A673 (cell line): ENCODE results near the gene SLCO1B1. TPM values are rescaled to one million over a fixed set of nuclear protein-coding genes. Genes with fewer than 3 reads are reported as not detected.
A peak's percentile ranks its signal among the peaks of the same experiment; 100 is the strongest.

Experiments
- BruUV-seq: library from RNA; stranded (reverse); fragments of 400-500 nt; replicated peaks from 2 replicates; lab custom pipeline; 2021; lab: Mats Ljungman, UMichigan
- CTCF ChIA-PET: fragments of 300-600 bp; sonication (Branson Sonifier 250); formaldehyde crosslinking; loops from one replicate; lab custom pipeline; 2022; ENCODE audit warnings: antibody characterized with exemption; lab: Charles Lee
- POLR2A ChIA-PET: fragments of 300-600 bp; sonication (Branson Sonifier 250); formaldehyde crosslinking; loops from one replicate; lab custom pipeline; 2022; ENCODE audit warnings: antibody characterized with exemption; ENCODE audit not compliant: low non-redundant PET; lab: Charles Lee
- DNase-seq: peaks from one replicate; pipeline ENCODE4 v3.0.0-alpha.2; 2015; ENCODE audit warnings: low spot score
- H3K27ac ChIP-seq: fragments of 200-600 bp; sonication (generic); 2 replicates; pipeline ENCODE4 v1.5.1; 2016; ENCODE audit warnings: mixed run types, low read depth, mild to moderate bottlenecking, mixed read lengths, antibody characterized with exemption, low read length; ENCODE audit not compliant: poor library complexity, severe bottlenecking
- H3K27me3 ChIP-seq: fragments of 200-600 bp; sonication (generic); replicated peaks from 2 replicates; pipeline ENCODE4 v1.6.1; 2017; ENCODE audit warnings: mixed run types, low read depth, mild to moderate bottlenecking, mixed read lengths, antibody characterized with exemption, low read length; ENCODE audit not compliant: insufficient read depth, poor library complexity
- H3K36me3 ChIP-seq: fragments of 200-600 bp; sonication (generic); 2 replicates; pipeline ENCODE4 v1.6.1; 2016; ENCODE audit warnings: mixed run types, mild to moderate bottlenecking, mixed read lengths, antibody characterized with exemption, low read length; ENCODE audit not compliant: insufficient read depth, poor library complexity, severe bottlenecking
- H3K4me1 ChIP-seq: fragments of 200-600 bp; sonication (generic); 2 replicates; pipeline ENCODE4 v1.6.1; 2017; ENCODE audit warnings: mixed run types, mild to moderate bottlenecking, mixed read lengths, antibody characterized with exemption, low read length; ENCODE audit not compliant: insufficient read depth, poor library complexity, severe bottlenecking
- H3K4me3 ChIP-seq: fragments of 200-600 bp; sonication (generic); 2 replicates; pipeline ENCODE4 v1.5.1; 2016; ENCODE audit warnings: low read depth, mixed run types, mild to moderate bottlenecking, mixed read lengths, low read length; ENCODE audit not compliant: poor library complexity, severe bottlenecking
- H3K9me3 ChIP-seq: fragments of 200-600 bp; sonication (generic); 2 replicates; pipeline ENCODE4 v1.6.1; 2016; ENCODE audit warnings: mixed run types, low read depth, mild to moderate bottlenecking, mixed read lengths, antibody characterized with exemption, low read length; ENCODE audit not compliant: poor library complexity, severe bottlenecking
- CTCF ChIP-seq: fragments of 300-800, 200-600 bp; sonication (generic); conservative IDR thresholded peaks from 2 replicates; pipeline ENCODE4 v1.5.1; 2017; ENCODE audit warnings: low read depth, mild to moderate bottlenecking, antibody characterized with exemption, low read length, moderate library complexity, mixed read lengths
- EZH2 ChIP-seq: fragments of 200-600 bp; sonication (generic); IDR thresholded peaks from 2 replicates; pipeline ENCODE4 v1.6.1; 2017; ENCODE audit warnings: borderline replicate concordance, low read depth, mild to moderate bottlenecking, mixed read lengths, antibody characterized with exemption, low read length; ENCODE audit not compliant: poor library complexity, severe bottlenecking
- intact Hi-C: fragments of 100-400 bp; cut with micrococcal nuclease; formaldehyde crosslinking; loops from one replicate; pipeline ENCODE4 v1.10.0; 2022; ENCODE audit not compliant: unreplicated experiment
- total RNA-seq: library from RNA; stranded (reverse); gene quantifications from 2 replicates; pipeline ENCODE4 v1.2.3, GENCODE V29; 2021

The SLCO1B1 gene
- total RNA-seq, 1 experiment from 2014 or later = not detected

GRCh38 chr12:21239866-21240265 lies 108.9 kb downstream of the SLCO1B1 start:
- intact Hi-C loops = no loop called here

DNA sequence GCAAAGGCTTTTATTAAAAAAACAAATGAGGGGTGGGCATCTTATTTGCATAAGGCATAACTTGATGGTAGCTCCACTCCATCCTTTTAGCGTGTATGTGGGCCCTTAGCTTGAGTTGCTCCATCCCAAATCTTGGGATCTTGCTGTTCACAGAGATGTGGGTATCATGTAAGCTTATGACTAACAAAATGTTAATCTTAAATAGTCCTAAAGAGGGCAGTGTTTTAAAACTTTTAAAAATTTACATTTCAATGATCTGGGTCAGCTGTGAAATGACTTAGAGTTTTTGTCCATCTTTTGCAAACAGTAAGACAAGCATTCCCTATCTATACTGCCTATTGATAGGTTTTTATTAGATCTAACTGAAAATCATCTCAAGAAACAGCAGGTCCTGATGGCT lies 117.7 kb downstream of the SLCO1B1 start:
- DNase-seq = peak; percentile 19
- TF ChIP-seq CTCF = peak; percentile 34; the same call in 1 of the 2 replicates
- no peak for TF ChIP-seq EZH2
- Histone ChIP-seq H3K9me3 (no peaks in the 10 kb centered on the region), H3K27ac (no peak overlapping the region), H3K4me1 (no peaks in the 10 kb centered on the region), H3K36me3 (no peaks in the 10 kb centered on the region), H3K27me3 (no peaks in the 10 kb centered on the region), H3K4me3 (no peak overlapping the region)
- CTCF ChIA-PET = interaction anchor here (0.6 kb wide), 1 partner anchor 432 kb away, joined by 4 read pairs; no protein-coding TSS in a partner anchor
- BruUV-seq = no TSS peak
- intact Hi-C loops = loop anchor here (5.0 kb wide), 1 partner anchor 434 kb away; no protein-coding TSS in a partner anchor
- POLR2A ChIA-PET = no interaction called here

More at GRCh38 chr12:21239866-21240265, 108.9 kb downstream of the SLCO1B1 start:
- POLR2A ChIA-PET = interaction anchor here (0.6 kb wide), 1 partner anchor 124 kb away, joined by 4 read pairs; no protein-coding TSS in a partner anchor
- Histone ChIP-seq H3K9me3 (no peaks in the 10 kb centered on the region), H3K4me3 (no peak overlapping the region), H3K27ac (no peak overlapping the region), H3K27me3 (no peaks in the 10 kb centered on the region), H3K4me1 (no peaks in the 10 kb centered on the region), H3K36me3 (no peaks in the 10 kb centered on the region)
- no peak for TF ChIP-seq EZH2
- TF ChIP-seq CTCF = no peak
- no TSS peak for BruUV-seq
- CTCF ChIA-PET = no interaction called here
- DNase-seq = no peak

GRCh38 chr12:21252070-21252469 lies 121.1 kb downstream of the SLCO1B1 start:
- Histone ChIP-seq H3K27me3 (no peaks in the 10 kb centered on the region), H3K27ac (no peak overlapping the region), H3K4me3 (no peak overlapping the region), H3K4me1 (no peaks in the 10 kb centered on the region), H3K9me3 (no peaks in the 10 kb centered on the region), H3K36me3 (no peaks in the 10 kb centered on the region)
- DNase-seq = no peak
- intact Hi-C loops = no loop called here
- ChIA-PET POLR2A (no interaction called here), CTCF (no interaction called here)
- BruUV-seq = no TSS peak
- TF ChIP-seq CTCF (no peak), EZH2 (no peak)
